ENCODE data around the gene PLXDC1.
"Not testable (repeated sequence)": the region's sequence is repeated elsewhere in the genome, so short reads cannot be mapped to it uniquely, and the experiment has no call there.

Gene PLXDC1

DNA sequence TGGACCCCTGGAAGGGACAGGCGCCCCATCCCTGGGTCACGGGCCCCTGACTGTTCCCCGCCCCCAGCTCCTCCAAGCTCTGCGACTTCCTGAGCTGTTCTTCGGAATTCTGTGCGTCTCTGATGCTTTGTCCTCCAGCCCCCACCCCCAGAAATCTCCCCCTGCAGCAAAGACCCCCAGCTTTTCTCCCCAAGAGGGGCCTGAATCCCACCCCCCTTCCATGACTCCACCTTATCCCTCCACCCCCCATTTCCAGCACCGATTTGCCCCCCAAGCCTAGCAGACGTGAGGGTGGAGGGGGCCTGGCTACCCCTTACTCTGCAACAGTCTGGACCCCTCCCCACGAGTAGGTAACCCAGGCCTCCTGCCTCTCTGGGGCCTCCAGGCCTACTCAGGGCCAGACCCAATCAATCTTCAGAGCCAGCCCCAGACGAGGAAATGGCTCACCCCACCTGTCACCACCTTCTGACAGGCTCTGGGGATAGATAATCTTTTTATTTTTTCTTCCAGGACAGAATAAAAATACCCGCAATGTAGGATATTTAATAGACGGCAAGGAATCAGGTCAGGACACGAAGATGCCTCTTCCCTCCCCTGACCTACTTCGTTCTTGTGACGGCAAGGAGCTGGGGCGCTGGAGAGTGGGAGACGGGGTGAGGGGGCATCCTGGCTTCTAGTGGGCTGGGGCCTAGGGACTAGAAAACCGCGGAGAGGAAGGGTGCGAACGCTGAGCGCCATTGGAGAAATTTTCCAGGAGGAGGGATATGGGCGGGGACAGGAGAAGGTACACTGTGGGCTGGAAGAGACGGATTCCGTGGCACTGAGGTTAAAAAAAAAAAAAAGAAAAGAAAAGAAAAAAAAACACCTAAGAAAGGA lies 744 bp upstream of the PLXDC1 start:
- DNase-seq = no peak

DNA sequence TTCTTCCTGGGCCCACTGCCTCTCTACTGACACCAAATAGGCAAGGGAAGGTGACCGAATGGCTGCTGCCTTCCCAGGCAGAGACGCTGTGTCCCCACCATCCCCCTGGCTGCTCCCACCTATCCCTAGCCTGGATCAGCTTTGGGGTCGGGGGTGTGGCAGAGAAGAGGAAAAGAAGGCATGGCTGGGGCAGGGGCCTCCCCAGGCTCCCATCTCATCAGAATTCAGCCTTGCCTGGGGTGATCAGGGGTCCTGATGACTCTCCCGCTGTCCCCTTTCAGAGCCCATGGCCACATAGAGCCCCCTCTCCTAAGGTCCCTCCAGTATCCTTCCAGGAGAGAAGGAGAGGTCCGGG lies 665 bp downstream of the PLXDC1 start:
- no peak for DNase-seq

DNA sequence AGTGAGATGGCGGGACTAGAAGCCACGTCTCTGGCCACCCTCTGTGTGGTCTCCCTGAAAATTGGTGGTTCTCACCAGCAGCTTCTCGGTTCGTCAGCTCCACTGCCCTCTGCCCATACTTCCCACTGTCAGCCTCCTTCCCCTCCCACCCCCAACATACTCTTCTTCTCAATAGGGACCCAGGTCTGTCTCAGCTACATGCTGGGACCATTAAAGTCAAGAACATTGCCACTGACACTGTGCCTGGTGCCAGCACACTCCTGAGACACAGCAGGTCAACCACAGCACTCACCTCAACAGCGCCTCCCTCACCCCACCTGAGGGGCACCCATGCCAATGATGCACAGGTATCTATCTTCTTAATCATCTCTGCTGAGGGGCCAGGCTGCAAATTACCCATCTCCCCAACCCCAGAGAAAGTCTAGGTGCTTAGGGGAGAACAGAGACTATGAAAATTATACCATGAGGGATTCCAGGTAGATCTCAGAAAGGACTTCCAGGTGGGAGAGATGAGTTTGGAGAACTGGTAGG lies 1.3 kb downstream of the PLXDC1 start:
- no peak for DNase-seq

DNA sequence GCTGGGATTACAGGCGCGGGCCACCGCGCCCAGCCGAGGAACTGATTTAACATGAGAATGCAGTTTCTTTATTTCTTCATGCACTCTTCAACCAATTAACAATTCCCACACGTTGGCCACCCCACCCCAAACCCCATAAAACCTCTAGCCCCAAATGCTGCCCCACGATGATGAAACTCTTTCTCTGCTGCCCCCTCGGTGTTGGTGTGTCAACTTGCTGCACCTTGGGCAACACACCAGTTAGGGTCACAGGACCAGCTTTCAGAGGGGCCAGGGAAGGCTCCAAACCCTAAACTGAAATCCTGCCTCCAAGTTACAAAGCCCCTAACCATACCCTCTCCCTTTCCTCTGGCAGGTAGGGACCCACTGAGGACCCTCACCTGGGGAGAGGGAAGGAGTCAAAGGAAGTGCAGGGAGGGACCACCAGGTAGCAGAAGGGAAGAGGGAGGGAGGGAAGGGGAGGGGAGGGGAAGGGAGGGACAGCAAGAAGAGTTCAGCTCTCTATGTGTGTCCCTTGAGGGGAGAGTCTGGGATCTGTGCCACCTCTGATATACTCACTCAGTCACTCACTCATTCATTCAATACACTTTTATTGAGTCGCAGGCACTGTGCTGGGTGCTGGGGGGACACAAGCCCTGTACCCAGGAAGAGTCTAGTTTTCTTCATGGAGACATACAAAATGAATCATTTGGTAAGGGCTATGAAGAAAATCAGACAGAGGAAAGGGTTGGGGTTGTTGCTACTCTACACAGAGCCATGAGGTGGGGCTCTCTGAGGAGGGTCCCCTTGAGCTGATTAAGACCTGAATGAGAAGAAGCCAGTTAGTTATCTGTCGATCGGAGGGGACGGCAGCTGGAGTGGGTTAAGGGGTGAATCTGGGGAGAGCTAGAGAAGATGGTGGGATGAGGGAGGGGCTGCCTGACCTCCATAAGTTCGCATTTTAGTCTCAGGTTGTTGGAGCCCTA lies 3.9 kb downstream of the PLXDC1 start:
- no peak for DNase-seq

DNA sequence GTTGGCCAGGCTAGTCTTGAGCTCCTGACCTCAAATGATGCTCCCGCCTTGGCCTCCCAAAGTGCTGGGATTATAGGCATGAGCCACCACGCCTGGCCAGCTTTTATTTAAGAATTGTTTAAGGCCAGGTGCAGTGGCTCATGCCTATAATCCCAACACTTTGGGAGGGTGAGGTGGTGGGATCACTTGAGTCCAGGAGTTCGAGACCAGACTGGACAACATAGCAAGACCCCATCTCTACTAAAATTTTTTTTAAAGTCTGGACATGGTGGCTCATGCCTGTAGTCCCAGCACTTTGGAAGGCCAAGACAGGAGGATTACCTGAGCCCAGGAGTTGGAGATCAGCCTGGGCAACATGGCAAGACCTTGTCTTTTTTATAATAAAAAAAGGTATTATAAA lies 5.2 kb downstream of the PLXDC1 start:
- no peak for DNase-seq

DNA sequence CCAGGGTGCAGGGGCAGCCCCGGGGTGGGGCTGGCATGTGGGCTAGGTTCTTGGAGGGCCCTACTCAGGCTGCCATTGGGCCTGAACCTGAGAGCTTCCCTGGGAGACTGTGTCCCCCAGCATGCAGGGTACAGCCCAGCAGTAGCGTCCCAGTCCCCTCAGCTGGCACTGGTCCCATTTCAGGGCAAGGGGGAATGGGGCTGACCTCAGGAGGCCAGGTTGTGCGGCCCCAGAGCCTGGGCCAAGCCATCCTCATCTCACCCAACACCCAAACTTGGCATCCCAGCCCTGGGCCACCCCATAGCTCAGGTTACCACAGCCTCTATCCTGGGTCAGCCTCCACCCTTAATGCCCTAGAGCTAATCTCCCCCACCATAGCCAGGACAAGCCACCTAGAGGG lies 6.3 kb downstream of the PLXDC1 start:
- no peak for DNase-seq

DNA sequence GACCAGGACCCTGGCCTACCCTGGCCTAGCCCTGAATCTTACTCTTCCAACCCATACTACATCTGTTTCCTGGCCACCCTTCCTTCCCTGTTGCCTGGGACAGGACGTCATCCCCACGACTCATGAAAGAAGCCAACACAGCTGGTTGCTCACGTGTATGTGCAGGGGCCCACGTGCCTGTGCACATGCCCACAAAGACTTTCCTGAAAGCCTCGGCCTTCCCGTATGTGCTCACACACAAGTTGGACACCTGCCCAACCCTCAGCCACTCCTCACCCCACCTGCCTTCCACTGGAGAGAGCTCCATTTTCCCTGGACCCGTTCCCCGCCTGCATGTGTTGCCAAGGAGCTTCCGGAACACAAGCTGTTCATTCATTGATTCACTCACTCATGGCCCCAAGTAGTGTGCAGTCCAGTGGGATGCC lies 7.0 kb downstream of the PLXDC1 start:
- no peak for DNase-seq

DNA sequence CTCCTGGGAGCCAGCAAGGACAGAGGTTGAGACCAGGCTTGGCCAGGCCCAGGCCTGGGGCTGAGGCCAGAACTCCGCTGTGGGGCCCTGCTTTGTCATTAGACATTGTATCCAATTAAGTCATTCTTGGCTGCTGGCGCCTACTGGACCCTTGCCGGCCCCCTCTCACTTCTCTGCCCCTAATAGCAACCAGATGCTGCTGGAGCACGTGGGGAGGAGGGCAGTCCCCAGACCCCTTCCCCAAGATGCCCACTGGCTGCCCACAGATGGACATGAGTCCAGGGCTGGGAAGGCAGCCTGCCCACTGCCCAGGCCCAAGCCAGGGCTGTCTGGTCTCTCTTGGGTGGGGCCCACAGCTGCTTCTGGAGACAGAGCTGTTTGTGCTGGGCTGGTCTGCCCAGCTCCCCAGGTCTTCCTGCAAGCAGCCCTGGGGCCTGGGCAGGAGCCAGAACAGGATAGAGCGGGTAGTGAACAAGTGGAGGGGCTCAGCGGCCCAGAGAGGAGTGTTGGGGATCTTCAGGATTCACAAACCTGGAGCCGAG lies 7.8 kb downstream of the PLXDC1 start:
- no peak for DNase-seq

DNA sequence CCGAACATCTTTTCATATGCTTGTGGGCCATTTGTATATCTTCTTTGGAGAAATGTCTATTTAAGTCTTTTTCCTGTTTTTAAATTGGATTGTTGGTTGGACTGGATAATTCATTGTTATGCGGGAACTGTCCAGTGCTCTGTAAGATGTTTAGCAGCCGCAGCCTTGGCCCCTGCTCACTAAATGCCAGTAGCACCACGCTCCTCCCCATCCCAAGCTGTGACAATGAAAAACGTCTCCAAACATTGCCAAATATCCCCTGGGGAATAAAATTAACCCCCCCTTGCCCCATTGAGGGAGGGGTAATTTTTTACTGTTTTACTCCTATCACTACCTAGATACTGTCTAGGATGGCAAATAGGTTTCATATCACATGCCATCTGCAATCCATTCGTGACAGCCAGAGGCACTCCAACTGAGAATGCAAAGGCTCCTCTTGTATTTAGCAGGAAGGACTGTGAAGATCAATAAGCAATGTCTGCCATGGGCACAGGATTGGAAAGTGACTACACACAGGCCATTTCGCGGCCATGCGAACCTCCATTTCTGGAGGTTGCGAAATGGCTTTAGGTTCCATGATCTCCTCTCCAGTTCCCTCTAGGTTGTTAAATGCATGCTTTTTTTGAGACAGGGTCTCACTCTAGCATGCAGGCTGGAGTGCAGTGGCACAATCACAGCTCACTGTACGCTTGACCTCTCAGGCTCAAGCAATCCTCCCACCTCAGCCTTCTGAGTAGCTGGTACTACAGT lies 9.3 kb downstream of the PLXDC1 start:
- no peak for DNase-seq

DNA sequence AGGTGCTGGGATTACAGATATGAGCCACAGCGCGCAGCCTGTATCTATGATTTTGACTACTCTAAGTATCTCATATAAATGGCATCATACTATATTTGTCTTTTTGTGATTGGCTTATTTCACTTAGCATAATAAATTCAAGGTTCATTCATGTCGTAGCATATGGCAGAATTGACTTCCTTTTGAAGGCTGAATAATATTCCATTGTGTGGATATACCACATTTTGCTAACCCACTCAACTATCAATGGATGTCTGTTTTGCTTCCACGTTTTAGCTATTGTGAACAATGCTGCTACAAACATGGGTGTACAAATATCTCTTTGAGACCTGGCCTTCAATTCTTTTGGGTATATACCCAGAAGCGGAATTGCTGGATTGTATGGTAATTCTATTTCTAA lies 10.1 kb downstream of the PLXDC1 start:
- DNase-seq = no peak

DNA sequence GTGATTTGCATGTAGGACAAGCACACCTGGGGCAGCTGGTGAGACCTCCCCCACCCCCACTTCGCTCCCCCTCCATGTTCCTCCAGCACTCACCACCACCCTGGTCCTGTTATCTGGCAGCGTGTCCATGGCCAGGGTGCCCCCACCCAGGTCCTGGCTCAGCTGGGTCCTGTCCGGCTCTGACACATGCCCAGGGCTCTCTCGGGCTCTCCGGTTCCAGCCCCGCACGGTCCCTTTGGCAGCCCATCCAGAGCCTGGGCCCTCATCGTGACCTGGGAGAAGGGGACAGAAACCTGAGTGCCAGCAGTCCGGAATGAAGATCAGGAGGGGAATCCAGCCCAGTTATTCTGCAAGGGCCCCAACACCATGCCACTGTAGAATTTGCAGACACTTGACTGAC lies 11.9 kb downstream of the PLXDC1 start:
- DNase-seq = no peak

DNA sequence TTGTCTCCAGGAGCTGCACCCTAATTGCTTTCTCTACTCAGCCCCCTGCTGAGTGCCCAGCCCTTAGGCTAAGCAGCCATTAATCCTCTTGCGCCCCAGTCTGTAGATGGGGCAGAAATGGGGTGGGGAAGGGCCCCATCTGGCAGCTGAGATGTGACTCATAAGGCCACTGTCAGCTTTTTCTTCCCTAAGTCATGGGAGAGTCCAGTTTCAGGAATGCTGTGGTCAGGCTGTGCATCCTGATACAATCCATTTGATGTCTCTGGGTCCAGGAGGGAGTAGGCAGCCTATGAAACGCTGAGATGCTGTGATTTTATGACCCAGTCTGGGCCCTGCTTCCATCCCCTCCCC lies 12.3 kb downstream of the PLXDC1 start:
- DNase-seq = no peak

DNA sequence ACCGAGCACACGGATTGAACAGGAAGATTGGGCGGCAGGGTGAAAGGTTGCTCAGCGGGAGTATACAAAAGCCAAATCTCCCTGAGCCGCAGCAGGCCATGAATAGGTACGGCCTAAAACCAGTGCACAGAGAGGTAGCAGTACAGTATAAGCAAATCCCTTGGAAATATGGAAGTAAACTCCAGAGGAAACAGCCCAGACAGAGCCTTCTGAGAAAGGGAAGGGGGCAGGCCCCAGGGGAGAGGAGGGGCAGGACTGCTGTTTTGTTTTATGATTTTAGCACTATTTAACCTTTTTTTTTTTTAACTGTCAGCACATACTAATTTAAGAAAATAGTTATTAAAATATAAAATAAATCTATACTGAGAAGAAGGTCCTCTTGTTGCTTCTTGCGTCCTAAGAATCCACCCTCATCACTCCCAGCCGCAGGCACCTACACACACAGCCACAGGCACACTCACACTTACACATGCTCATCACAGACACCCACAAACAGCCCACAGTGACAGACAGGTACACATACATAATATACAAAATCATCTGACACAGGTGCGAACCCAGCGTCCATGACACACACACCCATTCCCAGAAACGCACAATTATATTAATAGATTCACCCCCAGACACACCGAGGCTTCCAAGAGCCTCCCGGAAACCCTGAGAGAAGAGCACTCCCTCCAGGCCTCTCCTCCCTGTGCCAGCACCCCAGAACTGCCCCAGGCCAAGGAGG lies 12.8 kb downstream of the PLXDC1 start:
- DNase-seq = no peak

DNA sequence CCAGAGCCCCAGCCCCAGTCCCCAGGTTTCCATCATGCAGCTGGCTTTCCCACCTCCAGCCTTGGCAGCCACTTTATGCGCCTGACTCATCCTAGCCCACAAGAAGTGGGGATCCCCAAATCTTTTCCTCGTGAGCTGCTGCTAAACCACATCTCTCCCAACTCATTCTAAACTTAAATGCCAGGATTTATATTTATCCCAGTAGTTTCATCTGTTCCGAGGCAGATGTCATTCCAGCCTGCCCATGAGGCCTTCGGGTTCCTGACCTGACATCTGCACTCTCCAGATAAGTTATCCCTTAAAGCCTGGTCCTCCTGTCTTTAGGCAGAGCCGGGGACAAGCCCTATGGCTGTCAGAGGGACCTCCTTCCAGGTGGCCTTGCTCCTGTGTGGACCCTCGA lies 16.6 kb downstream of the PLXDC1 start:
- DNase-seq = no peak

DNA sequence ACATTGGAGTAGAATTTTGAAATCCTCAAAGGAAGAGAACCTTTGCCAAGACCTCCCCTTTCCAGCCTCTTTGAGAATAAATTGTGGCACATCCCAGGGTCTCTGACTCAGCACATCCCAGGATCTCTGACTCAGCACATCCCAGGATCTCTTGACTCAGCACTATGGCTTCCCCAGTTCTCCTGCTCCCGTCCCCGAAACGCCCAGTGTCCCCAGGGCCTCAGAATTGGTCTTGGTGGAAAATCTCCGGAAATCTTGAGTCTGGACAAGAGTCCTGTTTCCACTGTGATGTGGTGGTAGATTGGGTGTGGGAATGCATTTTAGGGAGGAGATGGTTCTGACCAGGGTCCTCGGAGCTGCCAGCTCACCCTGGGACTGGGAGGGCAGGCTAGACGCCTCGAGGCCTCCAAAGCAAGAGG lies 19.2 kb downstream of the PLXDC1 start:
- DNase-seq = no peak

DNA sequence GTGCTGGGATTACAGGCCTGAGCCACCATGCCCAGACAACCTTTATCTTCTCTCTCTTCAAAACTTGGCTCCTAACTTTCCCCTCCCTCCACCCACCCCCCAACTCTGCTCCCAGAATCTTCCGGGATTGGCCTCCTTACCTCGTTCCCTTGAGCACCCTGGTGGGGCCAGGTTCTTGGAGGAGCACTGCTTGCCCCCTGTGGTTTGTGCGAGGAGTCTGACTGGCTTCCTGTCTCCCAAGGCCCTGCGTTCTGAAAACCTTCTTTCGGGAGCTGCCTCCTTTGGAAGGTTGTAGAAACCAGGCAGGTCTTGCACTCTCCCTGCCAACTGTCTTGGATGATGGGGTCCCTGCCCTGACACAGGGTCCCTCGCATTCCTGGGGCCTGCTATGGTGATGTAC lies 19.8 kb downstream of the PLXDC1 start:
- no peak for DNase-seq

DNA sequence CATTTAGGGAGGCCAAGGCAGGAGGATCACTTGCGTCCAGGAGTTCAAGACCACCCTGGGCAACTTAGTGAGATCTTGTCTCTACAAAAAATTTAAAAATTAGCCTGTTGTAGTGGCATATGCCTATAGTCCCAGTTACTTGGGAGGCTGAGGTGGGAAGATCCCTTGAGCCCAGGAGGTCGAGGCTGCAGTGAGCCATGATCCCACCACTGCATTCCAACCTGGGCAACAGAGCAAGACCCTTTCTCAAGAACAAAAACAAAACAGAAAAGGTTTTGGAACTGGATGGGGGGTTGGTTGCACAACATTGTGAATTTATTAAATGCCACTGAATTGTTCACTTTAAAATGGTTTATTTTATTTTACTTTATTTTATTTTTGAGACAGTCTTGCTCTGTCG lies 21.2 kb downstream of the PLXDC1 start:
- DNase-seq = no peak

DNA sequence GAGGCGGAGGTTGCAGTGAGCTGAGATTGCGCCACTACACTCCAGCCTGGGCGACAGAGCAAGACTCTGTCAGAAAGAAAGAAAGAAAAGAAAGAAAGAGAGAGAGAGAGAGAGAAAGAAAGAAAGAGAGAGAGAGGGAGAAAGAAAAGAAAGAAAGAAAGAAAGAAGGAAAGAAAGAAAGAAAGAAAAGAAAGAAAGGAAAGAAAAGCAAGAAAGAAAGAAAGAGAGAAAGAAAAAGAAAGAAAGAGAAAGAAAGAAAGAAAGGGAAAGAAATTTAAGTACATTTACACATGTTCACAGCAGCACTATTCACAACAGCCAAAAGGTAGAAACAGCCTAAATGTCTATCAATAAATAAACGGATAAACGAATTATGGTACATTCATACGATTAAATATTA lies 21.9 kb downstream of the PLXDC1 start:
- DNase-seq = not testable (repeated sequence)

DNA sequence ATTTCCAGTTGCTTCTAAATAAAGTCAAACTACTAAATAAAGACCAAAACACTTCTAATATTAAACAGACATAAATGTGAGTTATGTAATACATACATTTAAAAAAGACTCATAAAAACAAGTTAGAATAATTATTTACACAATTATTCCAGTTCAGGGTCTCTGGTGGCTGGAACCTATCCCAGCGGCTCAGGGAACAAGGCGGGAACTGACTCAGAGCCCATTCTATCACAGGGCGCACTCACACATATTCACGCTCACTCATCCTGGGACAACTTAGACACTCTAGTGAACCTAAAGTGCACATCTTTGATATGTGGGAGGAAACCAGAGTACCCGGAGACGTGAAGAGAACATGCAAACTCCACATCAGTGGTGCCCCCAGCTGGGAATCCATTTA lies 25.0 kb downstream of the PLXDC1 start:
- DNase-seq = no peak

DNA sequence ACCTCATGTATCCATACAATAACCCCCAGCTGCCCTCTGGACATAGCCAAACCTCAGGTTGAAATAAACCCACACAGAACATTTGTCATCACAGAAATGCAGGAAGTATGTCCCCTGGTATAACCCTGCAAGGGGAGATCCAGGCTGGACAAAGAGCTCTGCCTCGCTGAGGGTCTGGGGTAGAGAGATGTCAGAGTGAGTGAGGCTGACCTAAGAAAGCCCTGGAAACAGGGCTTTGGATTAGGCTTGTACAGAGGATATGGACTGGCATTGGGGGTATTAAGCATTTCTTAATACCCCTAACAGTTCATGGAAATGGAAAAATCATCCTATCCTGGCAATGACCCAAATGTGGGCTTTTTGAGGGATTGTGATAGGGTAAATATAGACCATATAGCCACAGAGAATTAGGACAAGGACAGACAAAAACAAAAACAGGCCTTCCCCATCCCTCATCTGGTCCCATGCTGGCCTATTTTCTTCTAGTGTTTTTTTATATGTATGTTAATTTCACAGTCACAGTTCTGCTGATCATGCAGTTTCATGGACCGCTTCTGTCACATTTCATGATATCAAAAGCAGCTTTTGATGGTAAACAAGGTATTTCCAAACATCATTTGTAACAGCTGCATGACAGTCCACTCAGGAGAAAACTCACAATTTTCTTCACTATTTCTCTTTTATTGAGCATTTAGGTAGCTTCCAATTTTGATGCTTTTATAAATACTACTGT lies 26.1 kb downstream of the PLXDC1 start:
- DNase-seq = no peak

DNA sequence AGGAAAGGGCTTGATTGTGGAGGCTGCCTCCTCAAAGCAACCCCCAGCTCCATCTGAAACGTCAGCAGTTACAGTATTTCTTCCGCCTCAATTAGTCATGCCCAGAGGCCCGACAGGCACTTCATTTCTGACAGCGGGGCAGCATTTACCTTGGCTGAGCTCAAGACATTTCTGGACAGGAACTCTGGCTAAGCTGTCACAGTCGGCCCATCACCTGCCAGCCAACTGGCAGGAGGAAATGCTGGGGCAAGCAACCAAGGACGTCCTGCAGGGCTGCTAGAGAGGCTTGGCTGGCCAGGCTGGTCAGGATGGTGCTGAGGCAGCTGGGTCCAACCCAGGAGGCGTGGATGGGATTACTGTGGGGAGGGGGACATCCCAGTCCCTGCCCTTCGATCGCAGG lies 27.8 kb downstream of the PLXDC1 start:
- no peak for DNase-seq
